HEK293T (cell line): Measurements from ENCODE around the gene CYB5R2.

Experiments used
- ARNT ChIP-seq: fragments of 450-650 bp; IDR thresholded peaks from 2 replicates; pipeline ENCODE4 v1.6.1; 2017; ENCODE audit warnings: mild to moderate bottlenecking
- BHLHE40 ChIP-seq: fragments of 450-650 bp; IDR thresholded peaks from 2 replicates; pipeline ENCODE4 v1.6.1; 2016; ENCODE audit warnings: mild to moderate bottlenecking, moderate library complexity, borderline replicate concordance
- FOXA1 ChIP-seq: fragments of 450-650 bp; IDR thresholded peaks from 2 replicates; pipeline ENCODE4 v1.6.1; 2016; ENCODE audit warnings: mild to moderate bottlenecking
- FOXK2 ChIP-seq: fragments of 450-650 bp; IDR thresholded peaks from 2 replicates; pipeline ENCODE4 v1.6.1; 2016; ENCODE audit warnings: mild to moderate bottlenecking
- HDGF ChIP-seq: fragments of 450-650 bp; IDR thresholded peaks from 2 replicates; pipeline ENCODE4 v1.6.1; 2017; ENCODE audit warnings: antibody characterized with exemption, borderline replicate concordance
- NFRKB ChIP-seq: fragments of 450-650 bp; IDR thresholded peaks from 2 replicates; pipeline ENCODE4 v1.6.1; 2016; ENCODE audit warnings: mild to moderate bottlenecking, moderate library complexity
- SP1 ChIP-seq: fragments of 450-650 bp; IDR thresholded peaks from 2 replicates; pipeline ENCODE4 v1.6.1; 2017
- SUZ12 ChIP-seq: fragments of 450-650 bp; IDR thresholded peaks from 2 replicates; pipeline ENCODE4 v1.6.1; 2016; ENCODE audit warnings: mild to moderate bottlenecking

DNA sequence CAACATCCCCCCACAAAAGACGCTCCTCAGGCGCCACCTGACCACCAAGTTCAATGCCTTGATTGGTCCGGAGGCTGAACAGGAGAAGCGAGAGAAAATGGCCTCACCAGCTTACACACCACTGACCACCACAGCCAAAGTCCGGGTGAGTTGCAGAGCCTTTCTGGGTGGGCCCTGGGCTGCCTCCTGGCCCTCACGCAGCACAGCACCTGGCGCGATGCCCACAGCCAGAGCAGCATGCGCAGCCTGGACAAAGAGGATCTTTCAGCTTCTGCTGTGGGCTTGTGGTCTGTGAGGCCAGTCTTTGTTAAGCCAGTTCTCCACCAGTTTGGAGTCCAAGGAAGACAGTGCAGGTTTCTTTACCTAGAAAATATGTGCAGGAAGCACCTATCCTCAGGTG, 21.6 kb downstream of the CYB5R2 start:
- TF ChIP-seq SP1 (no peak), FOXA1 (no peak), NFRKB (no peak), HDGF (no peak), ARNT (no peak), BHLHE40 (no peak), SUZ12 (no peak), FOXK2 (no peak)
